ENCODE data around the gene CLASP2. TPM values are rescaled to one million over a fixed set of nuclear protein-coding genes. Genes with fewer than 3 reads are reported as not detected.

Gene CLASP2
- polyA plus RNA-seq, 1 donor (not counting 4 experiments of a cell fraction or from before 2014, with no cell fraction given) = 49.5 TPM

DNA sequence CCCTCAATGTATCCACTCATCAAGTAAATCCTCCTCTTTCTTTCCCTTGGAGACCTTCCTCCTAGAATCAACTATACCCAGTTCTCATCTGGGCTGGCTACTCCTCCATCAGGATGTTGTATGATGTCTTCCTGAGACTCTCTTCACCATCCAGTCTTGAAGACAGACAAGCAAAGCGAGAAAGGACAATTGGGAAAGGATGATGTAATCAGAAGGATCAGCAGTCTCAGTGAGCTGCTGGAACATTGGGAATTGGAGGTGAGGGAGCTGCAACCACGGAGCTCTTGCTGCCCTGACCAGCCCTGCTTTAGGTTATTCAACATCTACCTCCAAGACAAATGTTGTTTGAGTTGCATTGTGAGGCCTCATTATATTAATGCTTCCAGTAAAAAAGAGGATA, 229.8 kb downstream of the CLASP2 start:
- H3K27me3 ChIP-seq (ENCODE audit: control insufficient read depth, extremely low read depth, insufficient read depth, low read length) = no peaks in the 10 kb centered on the region
- no peak overlapping the region for H3K4me2 ChIP-seq (ENCODE audit: control insufficient read depth, extremely low read depth, insufficient read depth, low read depth, low read length)
- no peak overlapping the region for H3K4me3 ChIP-seq (ENCODE audit: control insufficient read depth in 2 of 3, extremely low read depth in 1 of 3, insufficient read depth in 2 of 3, low read depth in 1 of 3, low read length in 3 of 3)
- H3K36me3 ChIP-seq (ENCODE audit: control insufficient read depth in 2 of 2, extremely low read depth in 1 of 2, insufficient read depth in 2 of 2, low read length in 2 of 2) = no peaks in the 10 kb centered on the region
- H3K9ac ChIP-seq (ENCODE audit: control insufficient read depth, extremely low read depth, insufficient read depth, low read length) = no peak overlapping the region
- H3K79me2 ChIP-seq (ENCODE audit: control insufficient read depth, insufficient read depth, low read length) = no peaks in the 10 kb centered on the region
- H3K9me1 ChIP-seq (ENCODE audit: control insufficient read depth, extremely low read depth, insufficient read depth, low read length) = no peaks in the 10 kb centered on the region
- H2AFZ ChIP-seq (ENCODE audit: control insufficient read depth, low read length) = no peak overlapping the region
- H3K4me1 ChIP-seq (ENCODE audit: control insufficient read depth, extremely low read depth, insufficient read depth, low read length) = no peaks in the 10 kb centered on the region
- TF ChIP-seq EZH2 (IDR thresholded peaks at IDR 0.05; ENCODE audit: low read length) = no peak
- TF ChIP-seq, protein P1, sequence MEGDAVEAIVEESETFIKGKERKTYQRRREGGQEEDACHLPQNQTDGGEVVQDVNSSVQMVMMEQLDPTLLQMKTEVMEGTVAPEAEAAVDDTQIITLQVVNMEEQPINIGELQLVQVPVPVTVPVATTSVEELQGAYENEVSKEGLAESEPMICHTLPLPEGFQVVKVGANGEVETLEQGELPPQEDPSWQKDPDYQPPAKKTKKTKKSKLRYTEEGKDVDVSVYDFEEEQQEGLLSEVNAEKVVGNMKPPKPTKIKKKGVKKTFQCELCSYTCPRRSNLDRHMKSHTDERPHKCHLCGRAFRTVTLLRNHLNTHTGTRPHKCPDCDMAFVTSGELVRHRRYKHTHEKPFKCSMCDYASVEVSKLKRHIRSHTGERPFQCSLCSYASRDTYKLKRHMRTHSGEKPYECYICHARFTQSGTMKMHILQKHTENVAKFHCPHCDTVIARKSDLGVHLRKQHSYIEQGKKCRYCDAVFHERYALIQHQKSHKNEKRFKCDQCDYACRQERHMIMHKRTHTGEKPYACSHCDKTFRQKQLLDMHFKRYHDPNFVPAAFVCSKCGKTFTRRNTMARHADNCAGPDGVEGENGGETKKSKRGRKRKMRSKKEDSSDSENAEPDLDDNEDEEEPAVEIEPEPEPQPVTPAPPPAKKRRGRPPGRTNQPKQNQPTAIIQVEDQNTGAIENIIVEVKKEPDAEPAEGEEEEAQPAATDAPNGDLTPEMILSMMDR (optimal IDR thresholded peaks at IDR 0.05 in 1 of 3, IDR thresholded peaks at IDR 0.05 in 1 of 3, conservative IDR thresholded peaks at IDR 0.05 in 1 of 3; ENCODE audit: extremely low read depth in 1 of 3, insufficient read depth in 2 of 3, low read length in 3 of 3) = no peak
- no peaks in the 10 kb centered on the region for H3K9me3 ChIP-seq (ENCODE audit: control insufficient read depth, low read depth, low read length)
- H3K27ac ChIP-seq (ENCODE audit: control insufficient read depth, insufficient read depth, low read length) = no peak overlapping the region
- DNase-seq (ENCODE audit: low read depth, low spot score) (no peak), FAIRE-seq (no peak)
- dilution Hi-C loops (cut with MboI; ENCODE audit: extremely low pct_ligation_motif_present, low sequenced_read_pairs) = no loop called here
- no peaks in the 10 kb centered on the region for H4K20me1 ChIP-seq (ENCODE audit: control insufficient read depth, extremely low read depth, insufficient read depth, low read length)

DNA sequence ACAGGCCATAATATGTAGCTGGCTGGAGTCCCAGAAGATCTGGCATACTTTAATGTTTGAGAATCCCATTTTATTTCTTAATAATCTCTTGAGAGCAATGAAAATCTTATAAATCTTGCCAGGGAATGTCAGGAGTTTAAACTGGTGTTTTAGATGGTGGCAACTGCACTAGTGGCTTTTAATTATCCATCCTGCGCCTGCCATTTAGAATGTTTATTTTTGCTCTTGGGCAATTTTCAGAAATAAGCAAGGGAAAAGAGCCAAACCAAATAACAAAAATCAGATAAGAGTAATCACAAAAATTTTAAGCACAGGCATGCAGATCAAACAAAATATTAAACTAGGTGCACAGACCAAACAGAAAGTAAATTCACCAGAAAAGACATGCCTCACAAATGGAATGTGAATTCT, 235.9 kb downstream of the CLASP2 start:
- Histone ChIP-seq H4K20me1 (ENCODE audit: control insufficient read depth, extremely low read depth, insufficient read depth, low read length) (no peaks in the 10 kb centered on the region), H3K4me1 (ENCODE audit: control insufficient read depth, extremely low read depth, insufficient read depth, low read length) (no peaks in the 10 kb centered on the region)
- dilution Hi-C loops (cut with MboI; ENCODE audit: extremely low pct_ligation_motif_present, low sequenced_read_pairs) = no loop called here

More for the DNA sequence above, 235.9 kb downstream of the CLASP2 start:
- no peak for FAIRE-seq
- TF ChIP-seq, protein P1 (optimal IDR thresholded peaks at IDR 0.05 in 1 of 3, IDR thresholded peaks at IDR 0.05 in 1 of 3, conservative IDR thresholded peaks at IDR 0.05 in 1 of 3; ENCODE audit: extremely low read depth in 1 of 3, insufficient read depth in 2 of 3, low read length in 3 of 3) = no peak
- TF ChIP-seq EZH2 (IDR thresholded peaks at IDR 0.05; ENCODE audit: low read length) = no peak
- no peaks in the 10 kb centered on the region for H3K9me3 ChIP-seq (ENCODE audit: control insufficient read depth, low read depth, low read length)
- H3K27ac ChIP-seq (ENCODE audit: control insufficient read depth, insufficient read depth, low read length) = no peak overlapping the region
- H3K27me3 ChIP-seq (ENCODE audit: control insufficient read depth, extremely low read depth, insufficient read depth, low read length) = no peaks in the 10 kb centered on the region
- no peak overlapping the region for H3K4me2 ChIP-seq (ENCODE audit: control insufficient read depth, extremely low read depth, insufficient read depth, low read depth, low read length)
- no peak overlapping the region for H2AFZ ChIP-seq (ENCODE audit: control insufficient read depth, low read length)
- H3K4me3 ChIP-seq (ENCODE audit: control insufficient read depth in 2 of 3, extremely low read depth in 1 of 3, insufficient read depth in 2 of 3, low read depth in 1 of 3, low read length in 3 of 3) = no peak overlapping the region
- no peaks in the 10 kb centered on the region for H3K36me3 ChIP-seq (ENCODE audit: control insufficient read depth in 2 of 2, extremely low read depth in 1 of 2, insufficient read depth in 2 of 2, low read length in 2 of 2)
- no peaks in the 10 kb centered on the region for H3K79me2 ChIP-seq (ENCODE audit: control insufficient read depth, insufficient read depth, low read length)
- H3K9ac ChIP-seq (ENCODE audit: control insufficient read depth, extremely low read depth, insufficient read depth, low read length) = no peak overlapping the region
- no peak for DNase-seq (ENCODE audit: low read depth, low spot score)
- H3K9me1 ChIP-seq (ENCODE audit: control insufficient read depth, extremely low read depth, insufficient read depth, low read length) = no peaks in the 10 kb centered on the region

All from keratinocyte (primary cell).